GM19099 (cell line): ENCODE data around the gene UNK.

Experiments used
- POLR2A ChIP-seq: IDR thresholded peaks from 3 replicates; pipeline ENCODE4 v1.6.1; 2011; ENCODE audit warnings: low read depth; ENCODE audit not compliant: insufficient read length; ENCODE audit errors: extremely low read depth

The UNK gene

GRCh38 chr17:75803883-75804282 is 19.3 kb downstream of the UNK start:
- no peak for TF ChIP-seq POLR2A

GRCh38 chr17:75806822-75807500 is 22.4 kb downstream of the UNK start:
- no peak for TF ChIP-seq POLR2A

GRCh38 chr17:75807861-75808260 is 23.3 kb downstream of the UNK start:
- no peak for TF ChIP-seq POLR2A

- no peak for TF ChIP-seq POLR2A
These were observed 23.9 kb downstream of the UNK start for GRCh38 chr17:75808549-75808904.

GRCh38 chr17:75808905-75809621 is 24.5 kb downstream of the UNK start:
- TF ChIP-seq POLR2A, result no peak

- TF ChIP-seq POLR2A, result no peak
These were observed 25.1 kb downstream of the UNK start for GRCh38 chr17:75809631-75810111.

GRCh38 chr17:75810216-75810615 is 25.6 kb downstream of the UNK start:
- no peak for TF ChIP-seq POLR2A

- no peak for TF ChIP-seq POLR2A
These were observed 26.6 kb downstream of the UNK start for GRCh38 chr17:75811174-75811573.

- TF ChIP-seq POLR2A, result no peak
These were observed 27.7 kb downstream of the UNK start for GRCh38 chr17:75812096-75813013.

GRCh38 chr17:75813081-75814020 is 28.7 kb downstream of the UNK start:
- TF ChIP-seq POLR2A, result no peak

- TF ChIP-seq POLR2A, result no peak
These were observed 29.4 kb downstream of the UNK start for GRCh38 chr17:75814021-75814395.

GRCh38 chr17:75814900-75815373 is 30.3 kb downstream of the UNK start:
- TF ChIP-seq POLR2A, result no peak

- TF ChIP-seq POLR2A, result no peak
These were observed 30.8 kb downstream of the UNK start for GRCh38 chr17:75815399-75815798.

- no peak for TF ChIP-seq POLR2A
These were observed 32.1 kb downstream of the UNK start for GRCh38 chr17:75816693-75817092.
